Activated CD4-positive, CD25-positive, alpha-beta regulatory T cell treated with anti-CD3 and anti-CD28 coated beads, Interleukin-2, amount 50 U/mL, for 24 hours (primary cell): ENCODE results near the gene GCNA.

Source experiments
- ATAC-seq, 2 donors: fragments of 150-1000 bp; cut with Tn5 transposase; one replicate each; pipeline ENCODE4 v1.10.0; 2021; ENCODE audit warnings: mild to moderate bottlenecking in 1 of 2, moderate library complexity in 1 of 2

The GCNA gene, protein sequence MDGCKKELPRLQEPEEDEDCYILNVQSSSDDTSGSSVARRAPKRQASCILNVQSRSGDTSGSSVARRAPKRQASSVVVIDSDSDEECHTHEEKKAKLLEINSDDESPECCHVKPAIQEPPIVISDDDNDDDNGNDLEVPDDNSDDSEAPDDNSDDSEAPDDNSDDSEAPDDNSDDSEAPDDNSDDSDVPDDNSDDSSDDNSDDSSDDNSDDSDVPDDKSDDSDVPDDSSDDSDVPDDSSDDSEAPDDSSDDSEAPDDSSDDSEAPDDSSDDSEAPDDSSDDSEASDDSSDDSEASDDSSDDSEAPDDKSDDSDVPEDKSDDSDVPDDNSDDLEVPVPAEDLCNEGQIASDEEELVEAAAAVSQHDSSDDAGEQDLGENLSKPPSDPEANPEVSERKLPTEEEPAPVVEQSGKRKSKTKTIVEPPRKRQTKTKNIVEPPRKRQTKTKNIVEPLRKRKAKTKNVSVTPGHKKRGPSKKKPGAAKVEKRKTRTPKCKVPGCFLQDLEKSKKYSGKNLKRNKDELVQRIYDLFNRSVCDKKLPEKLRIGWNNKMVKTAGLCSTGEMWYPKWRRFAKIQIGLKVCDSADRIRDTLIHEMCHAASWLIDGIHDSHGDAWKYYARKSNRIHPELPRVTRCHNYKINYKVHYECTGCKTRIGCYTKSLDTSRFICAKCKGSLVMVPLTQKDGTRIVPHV

GRCh38 chrX:71578253-71579135, at the start of gene GCNA:
GCNA (plus strand) TSS chrX:71578437; CDS start chrX:71580822, 2,385 bp downstream.
- no peak for ATAC-seq

GRCh38 chrX:71532078-71532752, 46.0 kb upstream of the GCNA start:
- ATAC-seq = peak; percentile 77 to 81

DNA sequence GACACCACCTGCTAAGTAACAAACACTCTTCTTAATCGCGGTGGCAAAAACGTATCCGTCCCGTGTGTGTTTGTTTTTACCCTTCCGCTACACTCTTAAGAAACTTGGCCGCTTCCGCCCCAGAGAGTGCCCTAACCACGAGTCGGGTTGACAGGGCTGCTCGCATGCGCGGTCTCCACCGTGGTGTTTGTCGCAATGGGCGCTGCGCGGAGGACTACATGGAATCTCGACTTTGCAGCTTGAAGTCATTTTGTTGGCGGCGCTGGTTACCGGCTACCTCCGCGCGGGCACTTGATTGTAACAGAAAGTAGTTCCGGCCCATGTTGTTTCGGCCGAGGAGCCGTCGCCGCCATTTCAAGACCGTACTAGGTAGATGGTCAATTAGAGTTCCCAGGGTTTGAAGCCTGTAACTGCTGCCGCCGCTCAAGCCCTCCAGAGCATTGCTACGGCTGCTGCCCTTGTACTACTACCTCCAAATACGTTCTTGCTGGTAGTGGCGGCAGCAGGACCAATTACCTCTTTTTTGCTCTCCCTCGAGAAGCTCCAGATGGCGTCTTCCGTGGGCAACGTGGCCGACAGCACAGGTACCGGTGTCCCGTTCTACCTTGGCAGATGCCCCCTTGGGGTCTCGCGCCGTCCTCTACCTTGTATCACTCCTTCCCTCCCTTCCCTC, 45.3 kb upstream of the GCNA start, which contains the start of gene OGT:
Gene OGT (plus strand): TSS at position 352 of the 673 bp plus-strand sequence. CDS start 196 bp downstream, at position 548.
- peak; percentile 69 to 76 for ATAC-seq

GRCh38 chrX:71533516-71533850, 44.8 kb upstream of the GCNA start:
- no peak for ATAC-seq

DNA sequence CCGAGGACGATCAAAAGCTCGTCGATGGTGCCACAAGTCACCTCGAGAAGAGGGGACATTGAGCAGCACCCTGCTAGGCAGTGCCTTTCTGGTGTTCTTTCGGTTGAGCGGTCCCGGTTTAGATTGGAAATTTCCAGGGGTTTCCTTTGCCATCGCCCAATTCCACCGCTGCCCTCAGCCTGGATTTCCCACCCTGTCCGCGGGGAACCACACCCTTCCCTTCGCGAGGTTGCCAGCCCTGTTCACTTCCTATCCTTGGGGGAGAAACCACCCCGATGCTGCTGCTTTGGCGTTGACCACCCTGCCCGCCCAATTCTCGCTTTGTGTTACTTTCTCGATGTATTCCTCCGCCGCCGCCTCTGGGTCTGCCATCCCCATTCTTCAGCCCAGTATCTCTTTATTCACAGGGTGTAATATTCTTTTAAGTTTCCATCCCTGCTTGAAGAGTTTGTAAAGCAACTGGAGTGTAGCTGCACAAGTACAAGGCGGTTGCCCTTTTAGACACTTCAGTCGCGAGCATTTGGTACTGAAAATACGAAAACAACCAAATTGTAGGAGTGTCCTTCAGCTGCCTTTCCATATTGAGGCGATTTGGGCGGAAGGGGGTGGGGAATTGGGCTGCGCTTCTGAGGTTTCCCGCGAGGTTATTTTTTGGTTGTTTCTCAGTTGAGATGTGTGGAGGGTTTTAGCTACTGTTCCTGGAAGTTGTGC, 44.2 kb upstream of the GCNA start:
- ATAC-seq = peak in 1 of 2 donors; percentile 7

DNA sequence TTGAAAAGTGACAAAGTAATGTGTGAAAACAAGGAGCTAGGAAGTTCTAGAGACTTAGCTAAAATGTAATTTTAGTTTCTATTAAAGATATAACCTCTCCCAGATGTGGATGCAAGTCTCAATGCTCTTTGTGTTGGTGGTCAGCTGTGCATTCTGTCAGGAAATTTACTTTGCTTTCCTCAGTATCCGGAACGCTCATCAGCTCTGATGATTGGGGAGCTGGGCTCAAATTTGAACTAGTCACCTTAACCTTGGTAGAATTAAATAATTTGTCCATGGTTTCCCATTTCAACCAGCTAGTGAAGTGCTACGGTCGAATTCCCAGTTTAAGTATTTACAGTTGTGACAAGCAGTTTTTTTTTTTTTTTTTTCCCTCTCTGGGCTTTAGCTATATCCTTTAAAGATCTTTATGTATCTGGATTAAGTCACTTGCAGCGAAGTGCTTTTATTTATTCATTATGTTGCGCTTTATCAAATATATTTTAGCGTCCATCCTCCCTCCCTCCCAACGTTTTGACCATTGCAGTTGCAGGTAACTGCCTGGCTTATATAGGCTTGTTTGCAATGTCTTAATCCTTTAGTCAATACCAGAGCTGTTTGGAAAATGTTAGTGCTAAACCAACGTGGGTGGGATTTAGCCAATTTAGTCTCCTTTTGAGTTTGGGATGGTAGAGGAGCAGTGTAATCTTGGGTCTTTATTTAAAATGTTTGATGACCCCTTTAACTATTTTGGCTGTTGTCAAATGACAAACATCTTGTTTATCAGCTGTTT, 43.3 kb upstream of the GCNA start:
- ATAC-seq = no peak

GRCh38 chrX:71536285-71536684, 42.0 kb upstream of the GCNA start:
- ATAC-seq = no peak

GRCh38 chrX:71537743-71538142, 40.5 kb upstream of the GCNA start:
- no peak for ATAC-seq

DNA sequence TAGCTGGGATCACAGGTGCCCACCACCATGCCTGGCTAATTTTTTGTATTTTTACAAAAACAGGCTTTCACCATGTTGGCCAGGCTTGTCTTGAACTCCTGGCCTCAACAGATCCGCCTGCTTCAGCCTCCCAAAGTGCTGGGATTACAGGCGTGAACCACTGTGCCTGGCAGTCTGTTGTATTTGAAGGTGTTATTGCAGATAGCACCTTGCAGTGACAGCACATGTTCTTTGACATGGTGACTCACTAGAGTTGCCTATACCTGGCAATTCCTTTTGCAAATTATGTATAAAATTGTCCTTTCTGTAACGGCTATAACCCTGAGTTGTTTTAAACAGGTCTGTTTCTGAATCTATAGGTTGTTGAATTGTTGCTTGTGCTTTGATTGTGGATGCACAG, 37.4 kb upstream of the GCNA start:
- peak in 1 of 2 donors; percentile 16 for ATAC-seq

GRCh38 chrX:71541210-71542022, 36.8 kb upstream of the GCNA start:
- ATAC-seq = peak; percentile 17 to 21

DNA sequence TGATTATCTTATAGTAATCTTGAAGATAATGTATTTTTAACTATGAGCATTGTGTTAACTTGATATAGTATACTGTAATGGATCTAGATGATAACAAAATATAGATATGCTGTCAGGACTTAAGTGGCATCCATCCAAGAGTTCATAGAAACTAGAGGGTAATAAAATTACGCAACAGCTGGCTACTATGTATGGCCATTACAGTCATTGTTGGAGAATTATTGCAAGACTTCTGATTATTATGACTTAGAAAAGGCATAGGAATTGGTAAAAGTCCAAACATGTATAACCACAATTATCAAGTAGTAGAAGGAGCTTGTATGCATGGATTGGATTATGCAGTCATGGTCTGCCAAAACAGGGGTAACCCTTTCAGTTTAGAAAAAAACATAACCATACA, 35.8 kb upstream of the GCNA start:
- no peak for ATAC-seq

GRCh38 chrX:71542825-71543224, 35.4 kb upstream of the GCNA start:
- ATAC-seq = peak in 1 of 2 donors; percentile 12

DNA sequence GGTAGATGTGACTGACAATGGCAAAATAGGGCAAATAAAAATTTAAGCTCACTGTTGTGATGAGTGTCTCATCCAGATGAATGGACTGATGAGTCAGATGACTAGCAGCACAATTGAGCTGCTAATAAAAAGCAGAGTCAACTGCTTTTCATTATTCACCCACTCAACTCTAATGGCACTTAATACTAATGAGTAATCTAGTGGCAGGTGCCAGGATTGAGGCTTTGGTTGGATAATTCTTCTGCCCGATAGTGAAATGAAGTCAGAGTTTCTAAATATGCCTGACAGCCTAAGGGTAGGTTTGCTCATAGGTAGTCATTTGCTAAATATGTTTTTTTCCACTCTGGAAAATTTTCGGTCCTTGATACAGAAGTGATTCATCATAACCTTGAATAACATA, 34.9 kb upstream of the GCNA start:
- ATAC-seq = peak; percentile 81 to 87

- ATAC-seq = no peak
Measured at GRCh38 chrX:71545364-71545763, 32.9 kb upstream of the GCNA start.

DNA sequence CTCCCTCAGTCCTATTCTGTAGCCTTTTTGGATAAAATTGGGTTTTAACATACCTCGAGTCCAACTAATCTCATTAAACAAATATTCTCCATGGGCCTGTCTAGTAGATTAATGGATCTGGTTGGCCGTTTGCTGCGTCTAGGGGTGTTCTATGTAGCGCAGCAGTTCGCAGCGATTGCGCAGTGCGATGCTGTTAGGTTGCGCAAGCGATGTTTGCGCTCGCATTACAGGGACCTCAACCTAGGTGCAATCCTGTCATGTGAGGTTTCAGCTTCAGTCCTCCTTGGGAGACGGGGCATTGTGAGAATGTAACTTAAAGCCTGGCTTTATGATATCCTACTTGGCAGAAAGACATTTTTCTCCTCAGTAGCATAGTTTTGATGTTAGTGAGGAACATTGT, 31.4 kb upstream of the GCNA start:
- ATAC-seq = no peak

- no peak for ATAC-seq
Measured at GRCh38 chrX:71547339-71547738, 30.9 kb upstream of the GCNA start.

- no peak for ATAC-seq
Measured at GRCh38 chrX:71549986-71550385, 28.3 kb upstream of the GCNA start.

DNA sequence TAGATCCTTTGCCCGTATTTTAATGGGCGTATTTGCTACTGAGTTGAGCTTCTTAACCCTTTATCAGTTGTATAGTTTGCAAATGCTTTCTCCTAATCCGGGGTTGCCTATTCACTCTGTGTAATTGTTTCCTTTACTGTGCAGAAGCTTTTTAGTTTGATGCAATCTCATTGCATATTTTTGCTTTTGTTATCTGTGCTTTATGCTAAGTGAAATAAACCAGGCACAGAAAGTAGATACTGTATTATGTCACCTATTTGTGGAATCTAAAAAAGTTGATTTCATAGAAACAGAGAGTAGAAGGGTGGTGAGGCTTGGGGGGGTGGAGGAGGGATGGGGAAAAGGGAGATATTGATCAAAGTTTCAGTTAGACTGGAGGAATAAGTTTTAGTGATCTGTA, 27.7 kb upstream of the GCNA start:
- peak; percentile 63 to 67 for ATAC-seq

GRCh38 chrX:71556036-71556435, 22.2 kb upstream of the GCNA start:
- no peak for ATAC-seq

GRCh38 chrX:71558920-71559319, 19.3 kb upstream of the GCNA start:
- ATAC-seq = no peak
